Measurements from ENCODE around the gene UBE2R2.

DNA sequence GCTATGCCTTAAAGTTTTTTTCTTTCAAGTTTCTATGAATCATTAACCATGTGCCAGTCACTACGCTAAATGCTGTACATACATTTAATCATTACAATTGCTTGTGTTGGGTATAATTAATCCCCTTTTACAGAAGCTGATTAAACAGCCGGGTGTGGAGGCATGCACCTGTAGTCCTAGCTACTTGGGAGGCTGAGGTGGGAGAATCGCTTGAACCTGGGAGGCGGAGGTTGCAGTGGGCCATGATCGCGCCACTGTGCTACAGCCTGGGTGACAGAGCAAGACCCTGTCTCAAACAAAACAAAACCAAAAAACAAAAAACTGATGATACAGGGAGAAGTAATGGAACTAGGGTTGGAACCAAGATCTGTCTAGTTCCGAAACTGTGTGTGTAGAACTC is 1.2 kb upstream of the UBE2R2 start:
- TF ChIP-seq, protein P1, sequence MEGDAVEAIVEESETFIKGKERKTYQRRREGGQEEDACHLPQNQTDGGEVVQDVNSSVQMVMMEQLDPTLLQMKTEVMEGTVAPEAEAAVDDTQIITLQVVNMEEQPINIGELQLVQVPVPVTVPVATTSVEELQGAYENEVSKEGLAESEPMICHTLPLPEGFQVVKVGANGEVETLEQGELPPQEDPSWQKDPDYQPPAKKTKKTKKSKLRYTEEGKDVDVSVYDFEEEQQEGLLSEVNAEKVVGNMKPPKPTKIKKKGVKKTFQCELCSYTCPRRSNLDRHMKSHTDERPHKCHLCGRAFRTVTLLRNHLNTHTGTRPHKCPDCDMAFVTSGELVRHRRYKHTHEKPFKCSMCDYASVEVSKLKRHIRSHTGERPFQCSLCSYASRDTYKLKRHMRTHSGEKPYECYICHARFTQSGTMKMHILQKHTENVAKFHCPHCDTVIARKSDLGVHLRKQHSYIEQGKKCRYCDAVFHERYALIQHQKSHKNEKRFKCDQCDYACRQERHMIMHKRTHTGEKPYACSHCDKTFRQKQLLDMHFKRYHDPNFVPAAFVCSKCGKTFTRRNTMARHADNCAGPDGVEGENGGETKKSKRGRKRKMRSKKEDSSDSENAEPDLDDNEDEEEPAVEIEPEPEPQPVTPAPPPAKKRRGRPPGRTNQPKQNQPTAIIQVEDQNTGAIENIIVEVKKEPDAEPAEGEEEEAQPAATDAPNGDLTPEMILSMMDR (IDR thresholded peaks at IDR 0.05), result no peak
- no peak for TF ChIP-seq POLR2A (IDR thresholded peaks at IDR 0.05)

Measured in Peyer's patch (tissue), 4 donors.